Measurements from ENCODE around the gene HNRNPM.

- peak; percentile 10 to 43 (median 18) for TF ChIP-seq CTCF (IDR thresholded peaks at IDR 0.05)
- TF ChIP-seq POLR2A (IDR thresholded peaks at IDR 0.05): no peak
- no peak for TF ChIP-seq EP300 (IDR thresholded peaks at IDR 0.05)
Measured at GRCh38 chr19:8396563-8397203, 48.1 kb upstream of the HNRNPM start.

All from ovary (tissue), 3 donors.